A549 (cell line): ENCODE results near the gene POLK. TPM values are rescaled to one million over a fixed set of nuclear protein-coding genes. Genes with fewer than 3 reads are reported as not detected.
"Not testable (repeated sequence)": the region's sequence is repeated elsewhere in the genome, so short reads cannot be mapped to it uniquely, and the experiment has no call there.

ENCODE experiments used
- ATAC-seq, 2 experiments: fragments of 200-7000 bp in 1 of 2; fragments of >200 bp in 1 of 2; cut with Nextera tagmentation in 1 of 2; cut with Tn5 transposase in 1 of 2; 3 replicates each; pipeline versions ENCODE4 v1.8.0 to v1.9.1; 2018 to 2020; ENCODE audit warnings: mild to moderate bottlenecking in 1 of 2, moderate library complexity in 1 of 2
- CTCF ChIA-PET: fragments of 300-600 bp; sonication (Branson Sonifier 250); formaldehyde crosslinking; extraction: SDS; loops from one replicate; lab custom pipeline; 2021; ENCODE audit warnings: antibody characterized with exemption, inconsistent platforms; lab: Yijun Ruan, JAX
- POLR2A ChIA-PET: fragments of 350-600 bp; formaldehyde crosslinking; extraction: SDS; loops from one replicate; lab custom pipeline; 2021; ENCODE audit warnings: antibody characterized with exemption, inconsistent platforms; lab: Yijun Ruan, JAX
- DNase-seq, 2 experiments: peaks; one replicate each; pipeline versions ENCODE4 v3.0.0 to v3.0.0-alpha.2; 2011 to 2016; ENCODE audit warnings: low read depth in 1 of 2, low spot score in 1 of 2
- FAIRE-seq: peaks from 2 replicates; lab custom pipeline; 2011; peaks lifted over from hg19 to GRCh38; lab: Jason Lieb, UNC
- H3K27ac ChIP-seq, 2 experiments: fragments of >200 bp; sonication (Bioruptor Twin); formaldehyde crosslinking; 3 replicates each; pipeline ENCODE4 v1.5.1; 2016 to 2017
- H3K4me1 ChIP-seq: fragments of >200 bp; sonication (Bioruptor Twin); formaldehyde crosslinking; 3 replicates; pipeline ENCODE4 v1.6.1; 2016
- H3K4me2 ChIP-seq: fragments of >200 bp; sonication (Bioruptor Twin); formaldehyde crosslinking; 3 replicates; pipeline ENCODE4 v1.6.1; 2016
- H3K4me3 ChIP-seq: fragments of >200 bp; sonication (Bioruptor Twin); formaldehyde crosslinking; 3 replicates; pipeline ENCODE4 v1.5.1; 2016
- H3K9me3 ChIP-seq: fragments of >200 bp; sonication (Bioruptor Twin); formaldehyde crosslinking; 3 replicates; pipeline ENCODE4 v1.6.1; 2016
- BCL3 ChIP-seq: fragments of >200 bp; sonication (Bioruptor Twin); formaldehyde crosslinking; IDR thresholded peaks from 3 replicates; pipeline ENCODE4 v1.6.1; 2016
- BHLHE40 ChIP-seq: IDR thresholded peaks from 2 replicates; pipeline ENCODE4 v1.6.1; 2012; ENCODE audit warnings: low read depth, low read length, inconsistent platforms
- CTCF ChIP-seq: fragments of >200 bp; sonication (Bioruptor Twin); formaldehyde crosslinking; IDR thresholded peaks from 3 replicates; pipeline ENCODE4 v1.5.1; 2016
- FOSB ChIP-seq: fragments of 250-450 bp; sonication (Bioruptor Pico); IDR thresholded peaks from 2 replicates; pipeline ENCODE4 v1.5.0; 2020; ENCODE audit warnings: mild to moderate bottlenecking, moderate library complexity
- HDAC2 ChIP-seq: fragments of 200-600 bp; sonication (generic); IDR thresholded peaks from 2 replicates; pipeline ENCODE4 v1.6.1; 2016
- HES2 ChIP-seq: fragments of >200 bp; sonication (Bioruptor Twin); formaldehyde crosslinking; IDR thresholded peaks from 2 replicates; pipeline ENCODE4 v1.6.1; 2016
- KDM5A ChIP-seq: fragments of 200-600 bp; sonication (generic); IDR thresholded peaks from 2 replicates; pipeline ENCODE4 v1.6.1; 2016; ENCODE audit warnings: antibody characterized with exemption, mild to moderate bottlenecking
- MAFK ChIP-seq: fragments of 450-650 bp; IDR thresholded peaks from 2 replicates; pipeline ENCODE4 v1.6.1; 2014; ENCODE audit not compliant: partially characterized antibody
- RAD21 ChIP-seq, 2 experiments: fragments of >200 bp in 1 of 2; sonication (Bioruptor Twin) in 1 of 2; formaldehyde crosslinking in 1 of 2; IDR thresholded peaks in 1 of 2; conservative IDR thresholded peaks in 1 of 2; 2 replicates in 1 of 2; 3 replicates in 1 of 2; pipeline ENCODE4 v1.6.1; 2012 to 2018; ENCODE audit warnings: inconsistent platforms in 1 of 2
- REST ChIP-seq: fragments of 200-600 bp; sonication (generic); IDR thresholded peaks from 2 replicates; pipeline ENCODE4 v1.6.1; 2016; ENCODE audit warnings: antibody characterized with exemption, mild to moderate bottlenecking, moderate library complexity
- RFX5 ChIP-seq: fragments of 450-650 bp; IDR thresholded peaks from 2 replicates; pipeline ENCODE4 v1.7.1; 2014; ENCODE audit warnings: antibody characterized with exemption, mild to moderate bottlenecking, moderate library complexity
- RNF2 ChIP-seq: fragments of 200-600 bp; sonication (generic); IDR thresholded peaks from 2 replicates; pipeline ENCODE4 v1.6.1; 2016; ENCODE audit warnings: low read depth, mild to moderate bottlenecking, antibody characterized with exemption, moderate library complexity, borderline replicate concordance
- SMC3 ChIP-seq: fragments of >200 bp; sonication (Bioruptor Twin); formaldehyde crosslinking; IDR thresholded peaks from 3 replicates; pipeline ENCODE4 v1.6.1; 2018; ENCODE audit warnings: inconsistent platforms
- TFCP2L1 ChIP-seq: fragments of 250-450 bp; sonication (Bioruptor Pico); IDR thresholded peaks from 2 replicates; pipeline ENCODE4 v1.5.0; 2021; ENCODE audit warnings: mild to moderate bottlenecking
- TP53 ChIP-seq: fragments of 250-450 bp; sonication (Bioruptor Pico); IDR thresholded peaks from 2 replicates; pipeline ENCODE4 v1.5.0; 2021; ENCODE audit warnings: mild to moderate bottlenecking, moderate library complexity
- ZC3H11A ChIP-seq: fragments of 450-650 bp; IDR thresholded peaks from 2 replicates; pipeline ENCODE4 v1.6.1; 2014; ENCODE audit warnings: antibody characterized with exemption, mild to moderate bottlenecking
- ZFP36 ChIP-seq: fragments of 450-650 bp; IDR thresholded peaks from 2 replicates; pipeline ENCODE4 v1.6.1; 2014; ENCODE audit warnings: borderline replicate concordance; ENCODE audit not compliant: partially characterized antibody
- ZSCAN20 ChIP-seq: fragments of 250-450 bp; sonication (Bioruptor Pico); IDR thresholded peaks from 2 replicates; pipeline ENCODE4 v1.8.0; 2022; ENCODE audit warnings: mild to moderate bottlenecking, moderate library complexity
- WGBS: methylation state at CpG from one replicate; pipeline ENCODE4 v1.1.6; 2017; ENCODE audit errors: missing lambda C conversion rate; 5-methylcytosine and 5-hydroxymethylcytosine counted together
- polyA plus RNA-seq, 4 experiments: library from polyadenylated mRNA; depleted of rRNA in 3 of 4; stranded (reverse); fragments of >200 nt; fragmentation: RNase III in 1 of 4; extraction: RNeasy Plus Mini Kit Qiagen cat#74134 plus additional on column Dnase treatment in 1 of 4; gene quantifications; 2 replicates in 3 of 4; 3 replicates in 1 of 4; pipeline ENCODE4 v1.2.3, GENCODE V29; 2011 to 2017

The POLK gene
- polyA plus RNA-seq, 2 of the 4 experiments (the other 2 are of a cell fraction) = 10.9 to 39.8 TPM

GRCh38 chr5:75526070-75526469 lies 14.4 kb downstream of the POLK start:
- no peak for ATAC-seq
- no peak for FAIRE-seq
- 91% methylated on average over 2 of the region's 2 CpGs for WGBS
- Histone ChIP-seq H3K4me2 (no peak overlapping the region), H3K27ac (no peak overlapping the region), H3K4me1 (peaks cover 12% of the 10 kb centered on the region; the same call in 2 of the 3 replicates), H3K4me3 (no peak overlapping the region), H3K9me3 (peaks cover 9% of the 10 kb centered on the region)
- TF ChIP-seq RFX5 = no peak
- TF ChIP-seq HES2 = no peak
- no peak for TF ChIP-seq HDAC2
- TF ChIP-seq BCL3 = no peak
- no peak for TF ChIP-seq FOSB
- DNase-seq = no peak
- POLR2A ChIA-PET = no interaction called here
- CTCF ChIA-PET = no interaction called here

GRCh38 chr5:75529185-75529584 lies 17.5 kb downstream of the POLK start:
- no peak for TF ChIP-seq TP53 (CRISPR knock-in tag)
- CTCF ChIA-PET = no interaction called here
- FAIRE-seq = no peak

GRCh38 chr5:75532190-75532589 lies 20.5 kb downstream of the POLK start:
- CTCF ChIA-PET = interaction anchor here (0.7 kb wide), 1 partner anchor 20 kb away, joined by 5 read pairs; no protein-coding TSS in a partner anchor
- ATAC-seq (no peak), FAIRE-seq (no peak)

More at GRCh38 chr5:75529185-75529584, 17.5 kb downstream of the POLK start:
- ATAC-seq (no peak), DNase-seq (no peak)
- H3K4me1 ChIP-seq = no peaks in the 10 kb centered on the region
- POLR2A ChIA-PET = no interaction called here
- H3K9me3 ChIP-seq = peaks cover 4% of the 10 kb centered on the region; the same call in 1 of the 3 replicates
- H3K4me2 ChIP-seq = no peak overlapping the region
- no peak overlapping the region for H3K27ac ChIP-seq
- no peak overlapping the region for H3K4me3 ChIP-seq

GRCh38 chr5:75533716-75534115 lies 22.0 kb downstream of the POLK start:
- WGBS = 93% methylated on average over 1 of the region's 1 CpG
- POLR2A ChIA-PET, H3K4me1 ChIP-seq, H3K9me3 ChIP-seq, DNase-seq, ATAC-seq, FAIRE-seq, H3K4me3 ChIP-seq, H3K27ac ChIP-seq, H3K4me2 ChIP-seq: not testable (repeated sequence)
- CTCF ChIA-PET = interaction anchor here (0.6 to 1.4 kb wide), 2 partner anchors 12 to 43 kb away, joined by 3 to 4 read pairs; no protein-coding TSS in a partner anchor

More at GRCh38 chr5:75532190-75532589, 20.5 kb downstream of the POLK start:
- H3K4me3 ChIP-seq = no peak overlapping the region
- no peak overlapping the region for H3K4me2 ChIP-seq
- H3K9me3 ChIP-seq = peaks cover 4% of the 10 kb centered on the region; the same call in 1 of the 3 replicates
- TF ChIP-seq KDM5A = no peak
- no peak for TF ChIP-seq CTCF
- TF ChIP-seq MAFK = no peak
- TF ChIP-seq REST = no peak
- TF ChIP-seq TFCP2L1 (CRISPR knock-in tag) = no peak
- TF ChIP-seq RAD21 (conservative IDR thresholded peaks at IDR 0.05 in 1 of 2, IDR thresholded peaks at IDR 0.05 in 1 of 2) = no peak
- TF ChIP-seq RNF2 = no peak
- TF ChIP-seq TP53 (CRISPR knock-in tag) = no peak
- TF ChIP-seq ZFP36 = no peak
- no peak for TF ChIP-seq FOSB
- no peak for TF ChIP-seq SMC3
- no peak for TF ChIP-seq ZC3H11A
- no peak for TF ChIP-seq ZSCAN20 (CRISPR knock-in tag)
- TF ChIP-seq BHLHE40 = no peak
- no peak overlapping the region for H3K27ac ChIP-seq
- POLR2A ChIA-PET = no interaction called here
- H3K4me1 ChIP-seq = peaks cover 9% of the 10 kb centered on the region; the same call in 2 of the 3 replicates
- no peak for DNase-seq
- WGBS = 91% methylated on average over 2 of the region's 2 CpGs
